NB4 (cell line): ENCODE results near the gene PIPOX.

Source experiments
- DNase-seq: peaks from one replicate; pipeline ENCODE4 v3.0.0; 2010; ENCODE audit warnings: low read depth
- H3K4me3 ChIP-seq: one replicate; pipeline ENCODE4 v1.5.1; 2011; ENCODE audit warnings: mild to moderate bottlenecking, low read depth, low read length, moderate library complexity
- MYC ChIP-seq: IDR thresholded peaks from 2 replicates; pipeline ENCODE4 v1.6.1; 2011; ENCODE audit warnings: low read depth, low read length
- POLR2A ChIP-seq: IDR thresholded peaks from 2 replicates; pipeline ENCODE4 v1.6.1; 2011; ENCODE audit warnings: mild to moderate bottlenecking; ENCODE audit not compliant: insufficient read length; ENCODE audit errors: extremely low read depth
- TF ChIP-seq, protein P1 (sequence below): IDR thresholded peaks from 2 replicates; pipeline ENCODE4 v1.6.1; 2011; ENCODE audit warnings: low read depth, low read length
- TF ChIP-seq, protein P2 (sequence below): IDR thresholded peaks from one replicate; pipeline ENCODE4 v1.5.1; 2012; ENCODE audit warnings: low read depth, low read length

PIPOX gene

DNA sequence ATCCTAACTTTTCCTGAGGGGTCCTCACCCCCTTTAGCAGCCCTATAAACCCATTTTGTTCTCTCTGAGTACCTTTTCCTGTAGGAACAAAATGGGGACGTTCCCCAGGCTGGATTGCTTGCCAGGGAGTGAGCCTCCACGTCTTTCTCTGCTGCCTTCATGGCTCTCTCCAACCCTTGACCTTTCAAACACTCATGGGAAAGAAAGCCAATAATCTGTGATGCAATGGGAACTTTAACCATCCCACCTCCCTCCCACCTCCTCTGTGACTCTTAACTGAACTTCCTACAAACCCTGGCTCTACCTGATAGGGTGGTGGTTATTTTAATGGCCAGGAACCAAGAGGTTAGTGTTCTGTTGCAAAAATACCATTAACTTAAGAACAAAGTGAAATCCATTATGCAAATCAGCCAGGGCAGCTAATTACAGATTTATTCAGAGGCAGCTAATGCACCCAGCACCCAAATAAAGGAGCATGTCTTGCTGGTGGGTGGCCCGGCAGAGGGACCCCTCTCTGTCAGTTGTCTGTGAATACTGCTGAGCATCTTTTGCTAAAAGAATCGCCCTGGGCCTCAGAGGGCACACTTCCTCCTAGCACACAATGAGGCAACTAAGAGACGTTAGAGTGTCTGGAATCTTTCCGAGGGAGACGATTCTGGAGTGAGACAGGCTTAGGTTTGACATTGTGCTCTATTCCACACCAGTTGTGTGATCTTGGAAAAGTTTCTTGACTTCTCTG is 3.0 kb downstream of the PIPOX start:
- H3K4me3 ChIP-seq = no peak overlapping the region
- DNase-seq = no peak
- TF ChIP-seq, protein P1, sequence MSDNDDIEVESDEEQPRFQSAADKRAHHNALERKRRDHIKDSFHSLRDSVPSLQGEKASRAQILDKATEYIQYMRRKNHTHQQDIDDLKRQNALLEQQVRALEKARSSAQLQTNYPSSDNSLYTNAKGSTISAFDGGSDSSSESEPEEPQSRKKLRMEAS = no peak
- TF ChIP-seq, protein P2, sequence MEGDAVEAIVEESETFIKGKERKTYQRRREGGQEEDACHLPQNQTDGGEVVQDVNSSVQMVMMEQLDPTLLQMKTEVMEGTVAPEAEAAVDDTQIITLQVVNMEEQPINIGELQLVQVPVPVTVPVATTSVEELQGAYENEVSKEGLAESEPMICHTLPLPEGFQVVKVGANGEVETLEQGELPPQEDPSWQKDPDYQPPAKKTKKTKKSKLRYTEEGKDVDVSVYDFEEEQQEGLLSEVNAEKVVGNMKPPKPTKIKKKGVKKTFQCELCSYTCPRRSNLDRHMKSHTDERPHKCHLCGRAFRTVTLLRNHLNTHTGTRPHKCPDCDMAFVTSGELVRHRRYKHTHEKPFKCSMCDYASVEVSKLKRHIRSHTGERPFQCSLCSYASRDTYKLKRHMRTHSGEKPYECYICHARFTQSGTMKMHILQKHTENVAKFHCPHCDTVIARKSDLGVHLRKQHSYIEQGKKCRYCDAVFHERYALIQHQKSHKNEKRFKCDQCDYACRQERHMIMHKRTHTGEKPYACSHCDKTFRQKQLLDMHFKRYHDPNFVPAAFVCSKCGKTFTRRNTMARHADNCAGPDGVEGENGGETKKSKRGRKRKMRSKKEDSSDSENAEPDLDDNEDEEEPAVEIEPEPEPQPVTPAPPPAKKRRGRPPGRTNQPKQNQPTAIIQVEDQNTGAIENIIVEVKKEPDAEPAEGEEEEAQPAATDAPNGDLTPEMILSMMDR = no peak
- TF ChIP-seq POLR2A = no peak
- no peak for TF ChIP-seq MYC

DNA sequence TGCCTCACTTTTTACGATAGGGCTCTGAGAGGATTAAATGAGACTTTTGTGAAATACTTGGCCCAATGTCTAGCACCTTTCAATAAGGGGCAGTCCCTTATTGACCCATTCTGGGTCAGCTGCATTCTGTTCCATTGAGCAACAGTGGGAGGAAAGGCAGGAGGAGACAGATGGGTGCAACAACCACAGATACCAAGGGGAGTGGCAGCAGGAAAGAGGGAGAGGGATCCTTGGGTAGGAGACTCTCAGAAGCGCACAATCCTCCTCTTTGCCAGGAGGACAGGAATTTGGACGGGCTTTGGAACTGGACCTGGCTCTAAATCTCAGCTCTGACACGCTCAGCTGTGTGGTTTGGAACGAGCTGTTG is 3.5 kb downstream of the PIPOX start:
- H3K4me3 ChIP-seq = no peak overlapping the region
- TF ChIP-seq POLR2A = no peak
- DNase-seq = no peak

DNA sequence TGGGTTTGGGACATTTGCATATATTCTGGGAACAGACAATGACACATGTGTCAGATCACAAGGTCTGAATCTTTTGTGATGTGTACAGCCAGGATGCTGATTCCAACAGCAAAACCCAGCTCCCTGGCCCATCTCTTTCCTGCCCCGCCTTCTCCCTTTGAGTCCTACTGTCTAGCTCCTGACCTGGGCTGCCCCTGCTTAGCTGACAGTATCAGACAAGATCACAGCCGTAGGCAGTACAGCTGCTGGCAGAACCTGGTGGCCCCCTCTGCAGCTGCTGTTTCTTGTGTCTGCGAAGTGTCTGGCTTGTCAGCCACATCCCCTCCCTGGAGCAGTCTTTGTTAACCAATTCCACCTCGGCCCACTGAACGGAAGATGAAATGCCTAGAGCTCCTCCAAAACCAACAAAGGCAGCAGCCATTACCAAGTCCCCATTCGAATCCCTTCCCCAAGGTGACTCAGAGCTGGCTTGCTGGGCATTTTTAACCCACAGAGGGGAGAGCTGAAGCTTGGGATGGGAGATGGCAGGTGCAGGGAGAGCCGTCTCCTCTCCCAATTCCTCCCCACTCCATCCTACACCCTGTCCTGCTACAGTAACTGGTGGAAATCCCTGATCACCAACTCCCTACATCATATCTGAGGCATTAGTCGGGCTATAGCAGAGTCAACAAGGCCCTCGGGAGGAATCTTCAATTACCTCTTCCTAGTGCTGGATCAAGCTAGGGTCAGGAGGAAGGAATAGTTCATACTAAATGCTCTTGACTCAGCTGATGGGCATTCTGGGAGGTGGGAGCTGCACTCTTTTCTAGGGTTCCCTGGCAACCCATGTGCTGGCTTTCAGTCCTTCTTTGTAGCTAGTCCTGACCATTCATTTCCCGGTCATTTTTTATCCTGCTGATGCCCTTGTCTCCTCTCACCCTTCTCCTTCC is 5.8 kb downstream of the PIPOX start:
- DNase-seq = no peak
- no peak overlapping the region for H3K4me3 ChIP-seq
- TF ChIP-seq, protein P1 = no peak
- TF ChIP-seq POLR2A (no peak), MYC (no peak)
- TF ChIP-seq, protein P2 = no peak

DNA sequence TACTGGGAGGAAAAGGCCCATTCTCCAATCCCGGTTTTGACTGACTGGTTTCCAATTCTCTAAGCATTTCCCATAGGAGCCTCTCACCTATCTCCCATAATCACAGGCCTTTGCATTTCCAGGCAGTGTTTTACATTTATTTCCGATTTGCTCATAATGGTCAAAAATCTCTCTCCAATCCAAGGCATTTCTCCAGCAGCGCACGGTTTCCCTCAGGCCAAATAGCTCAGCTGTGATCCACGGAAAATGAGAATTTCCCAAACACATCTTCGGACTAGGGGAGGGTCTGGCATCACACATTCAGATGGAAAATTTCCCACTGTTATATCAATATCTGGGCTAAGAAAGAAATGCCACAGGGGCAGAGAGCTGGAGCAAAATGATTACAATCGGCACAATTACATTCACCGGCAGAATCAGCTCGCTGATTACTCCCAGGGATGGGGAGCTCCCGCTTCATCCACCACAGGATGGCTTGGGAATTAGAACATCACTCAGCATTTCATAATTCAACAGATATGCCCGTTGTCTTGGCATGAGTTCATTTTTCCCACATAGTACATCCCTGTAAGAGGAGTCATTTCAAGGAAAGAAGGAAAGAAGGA is 6.7 kb downstream of the PIPOX start:
- no peak overlapping the region for H3K4me3 ChIP-seq
- TF ChIP-seq, protein P2 = no peak
- TF ChIP-seq, protein P1 = no peak
- TF ChIP-seq POLR2A = no peak
- no peak for TF ChIP-seq MYC
- no peak for DNase-seq

DNA sequence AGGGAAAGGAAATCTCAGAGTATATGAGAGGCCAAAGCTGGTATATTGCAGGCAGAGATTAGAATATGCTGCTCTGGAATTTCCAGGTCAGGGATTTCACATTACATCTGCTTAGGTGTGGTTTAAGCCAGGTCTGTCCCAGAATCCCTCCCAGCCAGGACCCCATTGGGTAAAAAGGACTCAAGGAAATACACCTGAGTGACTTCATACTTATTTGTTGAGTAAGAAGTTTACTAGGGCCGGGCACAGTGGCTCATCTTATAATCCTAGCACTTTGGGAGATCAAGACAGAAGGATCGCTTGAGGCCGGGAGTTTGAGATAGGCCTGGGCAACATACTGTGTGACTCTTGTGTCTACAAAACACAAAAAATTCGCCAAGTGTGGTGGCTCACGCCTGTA is 7.2 kb downstream of the PIPOX start:
- no peak for DNase-seq
- H3K4me3 ChIP-seq = no peak overlapping the region
- TF ChIP-seq, protein P1 = no peak
- TF ChIP-seq MYC = no peak
- TF ChIP-seq, protein P2 = no peak
- TF ChIP-seq POLR2A = no peak

DNA sequence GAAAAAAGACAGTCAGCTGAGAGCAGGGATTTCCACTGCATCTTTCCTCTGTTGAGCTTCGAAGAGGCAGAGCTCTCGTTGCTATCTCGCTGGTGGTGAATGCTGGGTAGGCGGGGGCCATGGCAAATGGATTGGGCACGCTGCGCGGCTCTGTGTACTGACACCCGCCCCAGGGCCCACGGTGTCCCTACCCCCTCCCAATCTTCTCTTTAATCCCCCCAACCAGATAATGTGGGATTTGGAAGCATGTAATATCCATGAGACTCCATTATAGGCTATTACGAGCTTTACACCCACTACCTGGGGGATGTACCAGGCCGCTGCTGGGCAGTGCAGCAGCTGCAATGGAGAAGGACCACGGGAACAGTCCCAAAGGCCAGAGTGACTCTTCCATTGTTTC is 8.3 kb downstream of the PIPOX start:
- H3K4me3 ChIP-seq = no peak overlapping the region
- DNase-seq = no peak
- no peak for TF ChIP-seq MYC
- TF ChIP-seq, protein P2 = no peak
- no peak for TF ChIP-seq POLR2A
- TF ChIP-seq, protein P1 = no peak
